Parathyroid adenoma (tissue), 2 donors: ENCODE results near the gene NBAS.

Experiments
- H2AFZ ChIP-seq: fragments of 300-600 bp; sonication (generic); one replicate; pipeline ENCODE4 v1.7.0; 2017; ENCODE audit warnings: antibody characterized with exemption, mild to moderate bottlenecking
- H3K27ac ChIP-seq: fragments of 300-600 bp; sonication (generic); one replicate; pipeline ENCODE4 v1.7.0; 2017
- H3K27me3 ChIP-seq: fragments of 300-600 bp; sonication (generic); one replicate; pipeline ENCODE4 v1.7.0; 2017; ENCODE audit warnings: low read length; ENCODE audit not compliant: control insufficient read depth, insufficient read depth
- H3K36me3 ChIP-seq: fragments of 300-600 bp; sonication (generic); one replicate; pipeline ENCODE4 v1.7.0; 2017; ENCODE audit warnings: low read length; ENCODE audit not compliant: control insufficient read depth, insufficient read depth
- H3K4me1 ChIP-seq: fragments of 300-600 bp; sonication (generic); one replicate; pipeline ENCODE4 v1.7.0; 2017; ENCODE audit warnings: control low read depth
- H3K4me2 ChIP-seq: fragments of 300-600 bp; sonication (generic); one replicate; pipeline ENCODE4 v1.7.0; 2017; ENCODE audit warnings: low read length
- H3K4me3 ChIP-seq: fragments of 300-600 bp; sonication (generic); one replicate; pipeline ENCODE4 v1.7.0; 2017; ENCODE audit warnings: low read depth, low read length
- H3K79me2 ChIP-seq: fragments of 300-600 bp; sonication (generic); one replicate; pipeline ENCODE4 v1.7.0; 2017; ENCODE audit warnings: control low read depth
- H3K9ac ChIP-seq: fragments of 300-600 bp; sonication (generic); one replicate; pipeline ENCODE4 v1.7.0; 2017; ENCODE audit warnings: mild to moderate bottlenecking
- H3K9me3 ChIP-seq: fragments of 300-600 bp; sonication (generic); one replicate; pipeline ENCODE4 v1.7.0; 2017; ENCODE audit warnings: low read length; ENCODE audit not compliant: control insufficient read depth
- TF ChIP-seq, protein P1 (sequence below): fragments of 300-600 bp; sonication (generic); IDR thresholded peaks from one replicate; pipeline ENCODE4 v1.7.0; 2017; ENCODE audit warnings: antibody characterized with exemption, mild to moderate bottlenecking
- donor health status: primary hyperparathyroidism.

NBAS gene

GRCh38 chr2:15492773-15493325 lies 68.3 kb downstream of the NBAS start:
- Histone ChIP-seq H2AFZ (no peak overlapping the region), H3K9me3 (no peaks in the 10 kb centered on the region), H3K27ac (no peak overlapping the region), H3K4me2 (no peak overlapping the region), H3K27me3 (no peaks in the 10 kb centered on the region), H3K4me3 (no peak overlapping the region), H3K9ac (no peak overlapping the region), H3K4me1 (no peaks in the 10 kb centered on the region), H3K79me2 (no peaks in the 10 kb centered on the region), H3K36me3 (no peaks in the 10 kb centered on the region)
- TF ChIP-seq, protein P1, sequence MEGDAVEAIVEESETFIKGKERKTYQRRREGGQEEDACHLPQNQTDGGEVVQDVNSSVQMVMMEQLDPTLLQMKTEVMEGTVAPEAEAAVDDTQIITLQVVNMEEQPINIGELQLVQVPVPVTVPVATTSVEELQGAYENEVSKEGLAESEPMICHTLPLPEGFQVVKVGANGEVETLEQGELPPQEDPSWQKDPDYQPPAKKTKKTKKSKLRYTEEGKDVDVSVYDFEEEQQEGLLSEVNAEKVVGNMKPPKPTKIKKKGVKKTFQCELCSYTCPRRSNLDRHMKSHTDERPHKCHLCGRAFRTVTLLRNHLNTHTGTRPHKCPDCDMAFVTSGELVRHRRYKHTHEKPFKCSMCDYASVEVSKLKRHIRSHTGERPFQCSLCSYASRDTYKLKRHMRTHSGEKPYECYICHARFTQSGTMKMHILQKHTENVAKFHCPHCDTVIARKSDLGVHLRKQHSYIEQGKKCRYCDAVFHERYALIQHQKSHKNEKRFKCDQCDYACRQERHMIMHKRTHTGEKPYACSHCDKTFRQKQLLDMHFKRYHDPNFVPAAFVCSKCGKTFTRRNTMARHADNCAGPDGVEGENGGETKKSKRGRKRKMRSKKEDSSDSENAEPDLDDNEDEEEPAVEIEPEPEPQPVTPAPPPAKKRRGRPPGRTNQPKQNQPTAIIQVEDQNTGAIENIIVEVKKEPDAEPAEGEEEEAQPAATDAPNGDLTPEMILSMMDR: no peak

DNA sequence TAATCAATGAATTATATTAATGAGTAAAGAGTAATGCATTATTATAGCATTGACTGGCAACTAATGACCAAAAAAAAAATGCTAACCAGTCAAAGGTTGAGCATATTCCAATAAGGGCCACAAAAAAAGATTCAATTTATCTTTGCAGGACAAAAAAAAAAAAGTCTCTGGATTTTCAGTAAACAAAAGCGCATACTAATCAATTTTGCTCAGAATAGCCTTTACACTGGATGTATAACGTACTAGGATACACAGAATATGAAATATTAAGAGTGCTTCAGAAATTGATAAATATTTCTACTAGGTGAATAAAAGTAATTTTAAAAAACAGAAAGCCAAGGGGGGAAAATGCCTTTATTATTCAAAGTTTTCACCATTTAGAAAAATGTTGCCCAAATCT lies 74.4 kb downstream of the NBAS start:
- no peaks in the 10 kb centered on the region for H3K79me2 ChIP-seq
- no peak overlapping the region for H3K4me3 ChIP-seq
- H2AFZ ChIP-seq: no peak overlapping the region
- no peaks in the 10 kb centered on the region for H3K9me3 ChIP-seq
- H3K27ac ChIP-seq: no peak overlapping the region
- H3K27me3 ChIP-seq: no peaks in the 10 kb centered on the region
- H3K4me1 ChIP-seq: no peaks in the 10 kb centered on the region
- TF ChIP-seq, protein P1: no peak
- H3K9ac ChIP-seq: no peak overlapping the region
- no peak overlapping the region for H3K4me2 ChIP-seq
- H3K36me3 ChIP-seq: no peaks in the 10 kb centered on the region

- Histone ChIP-seq H3K36me3 (no peaks in the 10 kb centered on the region), H3K4me2 (no peak overlapping the region), H3K4me3 (no peak overlapping the region), H3K27ac (no peak overlapping the region), H3K9me3 (no peaks in the 10 kb centered on the region), H3K9ac (no peak overlapping the region), H3K79me2 (no peaks in the 10 kb centered on the region), H3K27me3 (no peaks in the 10 kb centered on the region), H2AFZ (no peak overlapping the region), H3K4me1 (no peaks in the 10 kb centered on the region)
- TF ChIP-seq, protein P1: no peak
These were observed 75.2 kb downstream of the NBAS start for GRCh38 chr2:15485949-15486348.

GRCh38 chr2:15481000-15481399 lies 80.1 kb downstream of the NBAS start:
- TF ChIP-seq, protein P1: no peak
- Histone ChIP-seq H2AFZ (no peak overlapping the region), H3K4me1 (no peaks in the 10 kb centered on the region), H3K27me3 (no peaks in the 10 kb centered on the region), H3K4me3 (no peak overlapping the region), H3K9me3 (no peaks in the 10 kb centered on the region), H3K79me2 (no peaks in the 10 kb centered on the region), H3K9ac (no peak overlapping the region), H3K27ac (no peak overlapping the region), H3K36me3 (no peaks in the 10 kb centered on the region), H3K4me2 (no peak overlapping the region)

DNA sequence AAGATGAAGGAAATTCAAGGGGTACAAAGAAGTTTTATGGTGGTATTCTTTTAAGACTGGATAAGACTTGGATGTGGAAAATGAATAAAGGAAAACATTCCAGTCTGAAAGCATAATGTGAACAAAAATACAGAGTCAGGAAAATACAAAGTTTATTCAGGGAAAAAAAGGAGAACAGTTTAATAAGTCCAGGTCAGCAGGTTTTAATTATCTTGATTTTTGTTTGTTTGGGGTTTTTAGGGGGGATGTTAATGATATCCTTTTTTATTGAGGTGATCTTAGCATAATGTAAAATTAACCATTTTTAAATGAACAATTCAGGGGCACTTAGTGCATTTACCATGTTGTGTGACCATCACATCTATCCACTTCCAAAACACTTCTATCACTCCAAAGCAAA lies 80.6 kb downstream of the NBAS start:
- no peaks in the 10 kb centered on the region for H3K4me1 ChIP-seq
- no peaks in the 10 kb centered on the region for H3K36me3 ChIP-seq

More for the DNA sequence above, 80.6 kb downstream of the NBAS start:
- Histone ChIP-seq H3K9me3 (no peaks in the 10 kb centered on the region), H3K4me3 (no peak overlapping the region), H3K27me3 (no peaks in the 10 kb centered on the region), H3K27ac (no peak overlapping the region), H2AFZ (no peak overlapping the region), H3K4me2 (no peak overlapping the region), H3K9ac (no peak overlapping the region), H3K79me2 (no peaks in the 10 kb centered on the region)
- TF ChIP-seq, protein P1: no peak
